Spleen (tissue), 11 donors: ENCODE measurements around the gene C10orf105. TPM values are rescaled to one million over a fixed set of nuclear protein-coding genes. Genes with fewer than 3 reads are reported as not detected.

ENCODE experiments used
- DNase-seq: peaks from one replicate; pipeline ENCODE4 v3.0.0-alpha.2; 2020
- H3K27ac ChIP-seq, 8 donors: fragments of 200-600 bp; sonication (generic) in 7 of 8; 1 replicate in 4 of 8; 2 replicates in 4 of 8; pipeline versions ENCODE4 v1.5.0 to v1.8.0; 2016 to 2021; ENCODE audit warnings: inconsistent platforms in 4 of 8, mild to moderate bottlenecking in 4 of 8, moderate library complexity in 1 of 8
- H3K27me3 ChIP-seq, 7 donors: fragments of 200-600 bp; sonication (generic) in 6 of 7; replicated peaks in 1 of 7; 1 replicate in 4 of 7; 2 replicates in 3 of 7; pipeline versions ENCODE4 v1.5.0 to v1.8.0; 2016 to 2021; ENCODE audit warnings: inconsistent platforms in 3 of 7, mild to moderate bottlenecking in 1 of 7
- H3K36me3 ChIP-seq, 6 donors: fragments of 200-600 bp; sonication (generic) in 5 of 6; 1 replicate in 4 of 6; 2 replicates in 2 of 6; pipeline versions ENCODE4 v1.5.0 to v1.8.0; 2016 to 2021; ENCODE audit warnings: inconsistent platforms in 2 of 6
- H3K4me1 ChIP-seq, 6 donors: fragments of 200-600 bp; sonication (generic) in 5 of 6; 1 replicate in 3 of 6; 2 replicates in 3 of 6; pipeline versions ENCODE4 v1.5.0 to v1.8.0; 2016 to 2021; ENCODE audit warnings: inconsistent platforms in 3 of 6
- H3K4me3 ChIP-seq, 8 donors: fragments of 200-600 bp; sonication (generic) in 7 of 8; 1 replicate in 4 of 8; 2 replicates in 4 of 8; pipeline versions ENCODE4 v1.5.0 to v1.8.0; 2016 to 2021; ENCODE audit warnings: inconsistent platforms in 4 of 8, mild to moderate bottlenecking in 4 of 8, moderate library complexity in 2 of 8
- H3K9me3 ChIP-seq, 8 donors: fragments of 200-600 bp; sonication (generic) in 7 of 8; 1 replicate in 4 of 8; 2 replicates in 4 of 8; pipeline versions ENCODE4 v1.5.0 to v1.8.0; 2016 to 2021; ENCODE audit warnings: inconsistent platforms in 4 of 8
- POLR2A ChIP-seq, 3 donors: fragments of 450-650 bp; IDR thresholded peaks; one replicate each; pipeline ENCODE4 v1.5.1; 2017; ENCODE audit warnings: antibody characterized with exemption in 3 of 3, mild to moderate bottlenecking in 1 of 3
- POLR2AphosphoS5 ChIP-seq, 3 donors: sonication (generic); formaldehyde crosslinking; IDR thresholded peaks; one replicate each; pipeline ENCODE4 v1.5.1; 2017; ENCODE audit warnings: antibody characterized with exemption in 3 of 3
- WGBS, 5 donors: extraction: QIAGEN DNeasy Blood & Tissue Kit in 3 of 5; methylation state at CpG; one replicate each; pipeline versions ENCODE4 v1.1.5 to v1.1.7; 2013 to 2018; 5-methylcytosine and 5-hydroxymethylcytosine counted together
- intact Hi-C: fragments of 100-400 bp; cut with DNase I; formaldehyde crosslinking; loops from one replicate; pipeline ENCODE4 v1.15.0; 2023; ENCODE audit warnings: low total_unique reads
- polyA plus RNA-seq, 3 donors: library from polyadenylated mRNA; stranded (reverse); fragments of 200-250 nt; gene quantifications; one replicate each; pipeline ENCODE4 v1.2.1, GENCODE V29; 2013
- total RNA-seq, 7 donors: library from RNA; depleted of rRNA in 3 of 7; stranded (reverse); fragments of >200 nt in 3 of 7; fragmentation: NEBNext Ultra II Directional in 4 of 7; extraction: Animal tissue kit (Norgen Biotek cat#: 25700) in 4 of 7; gene quantifications; one replicate each; pipeline versions ENCODE4 v1.1.0 to v1.2.1, GENCODE V29; 2016 to 2021
- TF ChIP-seq, protein P1 (sequence below), 11 experiments: fragments of 200-600 bp in 7 of 11; fragments of 450-650 bp in 4 of 11; sonication (generic) in 4 of 11; IDR thresholded peaks in 8 of 11; conservative IDR thresholded peaks in 3 of 11; 1 replicate in 7 of 11; 2 replicates in 4 of 11; pipeline versions ENCODE4 v1.4.0 to v1.8.0; 2016 to 2021; ENCODE audit warnings: antibody characterized with exemption in 11 of 11, inconsistent platforms in 4 of 11, mild to moderate bottlenecking in 1 of 11
- donor health status: healthy with polysubstance abuse.
- donor health status: DM: no; HTN: no; CAD: no; lungs with moderate emphysema.
- donor health status: DM: no; HTN: no; CAD: no.
- donor health status: Bipolar disorder and iron deficiency.
- donor health status: healthy.
- donor health status: DM: no; HTN: no; CAD: no.
- donor health status: DM: yes; HTN: yes; CAD: no.

Gene C10orf105
- total and polyA plus RNA-seq, 10 donors = 0.08 to 4.4 (median 2.6) TPM

DNA sequence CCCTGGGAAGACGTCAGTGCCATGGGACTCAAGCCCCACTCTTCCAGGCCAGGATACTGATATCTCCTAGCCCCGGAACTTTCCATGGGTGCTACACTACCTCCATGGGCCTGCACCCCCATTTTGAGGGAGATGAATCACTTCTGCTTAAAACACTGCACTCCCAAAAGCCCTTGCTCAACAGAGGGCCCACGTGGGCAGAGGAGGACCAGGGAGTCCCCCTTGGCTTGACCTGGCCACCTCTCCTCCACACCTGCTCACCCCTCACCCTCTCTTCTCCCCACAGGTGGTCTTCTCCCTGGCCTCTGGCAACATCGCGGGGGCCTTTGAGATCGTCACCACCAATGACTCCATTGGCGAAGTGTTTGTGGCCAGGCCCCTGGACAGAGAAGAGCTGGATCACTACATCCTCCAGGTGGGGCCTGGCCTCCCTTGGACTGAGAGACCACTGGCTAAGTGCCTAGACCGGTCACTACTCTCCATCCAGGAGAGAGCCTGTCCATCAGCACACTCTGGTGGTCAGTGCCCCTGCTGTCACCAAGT lies 19.9 kb upstream of the C10orf105 start:
- TF ChIP-seq, protein P1, sequence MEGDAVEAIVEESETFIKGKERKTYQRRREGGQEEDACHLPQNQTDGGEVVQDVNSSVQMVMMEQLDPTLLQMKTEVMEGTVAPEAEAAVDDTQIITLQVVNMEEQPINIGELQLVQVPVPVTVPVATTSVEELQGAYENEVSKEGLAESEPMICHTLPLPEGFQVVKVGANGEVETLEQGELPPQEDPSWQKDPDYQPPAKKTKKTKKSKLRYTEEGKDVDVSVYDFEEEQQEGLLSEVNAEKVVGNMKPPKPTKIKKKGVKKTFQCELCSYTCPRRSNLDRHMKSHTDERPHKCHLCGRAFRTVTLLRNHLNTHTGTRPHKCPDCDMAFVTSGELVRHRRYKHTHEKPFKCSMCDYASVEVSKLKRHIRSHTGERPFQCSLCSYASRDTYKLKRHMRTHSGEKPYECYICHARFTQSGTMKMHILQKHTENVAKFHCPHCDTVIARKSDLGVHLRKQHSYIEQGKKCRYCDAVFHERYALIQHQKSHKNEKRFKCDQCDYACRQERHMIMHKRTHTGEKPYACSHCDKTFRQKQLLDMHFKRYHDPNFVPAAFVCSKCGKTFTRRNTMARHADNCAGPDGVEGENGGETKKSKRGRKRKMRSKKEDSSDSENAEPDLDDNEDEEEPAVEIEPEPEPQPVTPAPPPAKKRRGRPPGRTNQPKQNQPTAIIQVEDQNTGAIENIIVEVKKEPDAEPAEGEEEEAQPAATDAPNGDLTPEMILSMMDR (IDR thresholded peaks at IDR 0.05 in 8 of 11, conservative IDR thresholded peaks at IDR 0.05 in 3 of 11) = no peak
- TF ChIP-seq POLR2A (IDR thresholded peaks at IDR 0.05) (no peak), POLR2AphosphoS5 (IDR thresholded peaks at IDR 0.05) (peak in 1 of 3 donors; percentile 7)
- H3K4me3 ChIP-seq = no peak overlapping the region
- peaks cover 43 to 100% (median 93%) of the 10 kb centered on the region in 6 donors for H3K4me1 ChIP-seq
- intact Hi-C loops = no loop called here
- peaks cover 0 to 5% (median 0%) of the 10 kb centered on the region in 8 donors for H3K9me3 ChIP-seq
- H3K27me3 ChIP-seq = no peaks in the 10 kb centered on the region
- peaks cover 0 to 5% (median 0%) of the 10 kb centered on the region in 6 donors for H3K36me3 ChIP-seq
- WGBS, 5 donors = 81 to 96% (median 91%) methylated on average over 6 to 8 of the region's 8 CpGs
- DNase-seq = peak; percentile 70
- peak overlapping the region in 5 of 8 donors; percentile 15 to 98 (median 95) for H3K27ac ChIP-seq

DNA sequence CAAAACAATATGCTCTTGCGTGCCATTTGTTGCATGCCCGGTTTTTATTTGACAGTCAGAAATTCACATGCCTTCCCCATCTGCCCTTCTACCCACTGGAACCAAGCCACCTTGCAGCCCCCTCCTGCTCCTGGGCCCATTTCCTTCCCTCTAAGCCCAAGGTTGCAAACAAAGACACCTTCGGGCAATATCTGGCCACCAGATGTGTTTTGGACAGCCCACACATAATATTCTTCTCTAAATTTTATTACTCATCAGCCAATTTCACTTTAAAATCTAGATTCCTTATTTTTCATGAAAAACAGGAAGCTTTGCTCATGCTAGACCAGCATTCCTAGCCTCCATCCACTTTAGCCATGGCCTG lies 18.2 kb upstream of the C10orf105 start:
- peaks cover 43 to 100% (median 90%) of the 10 kb centered on the region in 6 donors for H3K4me1 ChIP-seq
- peaks cover 0 to 5% (median 0%) of the 10 kb centered on the region in 8 donors for H3K9me3 ChIP-seq
- H3K27me3 ChIP-seq = no peaks in the 10 kb centered on the region
- TF ChIP-seq, protein P1 (IDR thresholded peaks at IDR 0.05 in 8 of 11, conservative IDR thresholded peaks at IDR 0.05 in 3 of 11) = no peak
- H3K36me3 ChIP-seq = peaks cover 0 to 5% (median 0%) of the 10 kb centered on the region in 6 donors
- intact Hi-C loops = no loop called here
- no peak for DNase-seq
- WGBS, 5 donors = 23 to 43% (median 30%) methylated on average over 3 of the region's 3 CpGs
- peak overlapping the region; percentile 1 to 98 (median 90) for H3K27ac ChIP-seq
- no peak overlapping the region for H3K4me3 ChIP-seq

- Histone ChIP-seq H3K36me3 (peaks cover 0 to 5% (median 0%) of the 10 kb centered on the region in 6 donors), H3K4me3 (peak overlapping the region in 1 of 8 donors; percentile 47), H3K4me1 (peaks cover 42 to 99% (median 89%) of the 10 kb centered on the region in 6 donors), H3K27ac (peak overlapping the region; percentile 81 to 98 (median 90)), H3K9me3 (no peaks in the 10 kb centered on the region), H3K27me3 (no peaks in the 10 kb centered on the region)
- TF ChIP-seq POLR2AphosphoS5 (IDR thresholded peaks at IDR 0.05) = no peak
- TF ChIP-seq, protein P1 (IDR thresholded peaks at IDR 0.05 in 8 of 11, conservative IDR thresholded peaks at IDR 0.05 in 3 of 11) = no peak
- no peak for TF ChIP-seq POLR2A (IDR thresholded peaks at IDR 0.05)
- 53 to 66% (median 58%) methylated on average over 12 of the region's 12 CpGs for WGBS, 5 donors
- DNase-seq = no peak
- intact Hi-C loops = no loop called here
Measured at GRCh38 chr10:71737001-71737833, 17.6 kb upstream of the C10orf105 start.

DNA sequence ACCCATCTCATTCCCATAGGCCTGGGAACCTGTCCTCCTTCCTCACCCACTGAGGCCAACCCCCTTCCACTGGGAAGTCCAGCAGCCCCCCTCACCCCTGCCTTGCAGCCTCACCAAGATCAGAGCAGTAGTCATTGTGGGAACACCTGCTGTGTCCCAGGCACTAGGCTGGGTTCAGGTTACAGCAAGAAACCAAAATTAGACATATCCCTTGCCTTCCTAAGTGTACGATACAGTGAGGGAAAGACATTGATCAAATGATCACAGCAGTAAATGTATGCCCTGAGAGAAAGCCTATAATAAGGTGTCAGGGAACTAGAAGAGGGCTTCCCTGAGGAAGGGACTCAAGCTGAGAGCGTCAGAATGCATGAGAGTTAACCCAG lies 17.0 kb upstream of the C10orf105 start:
- no peaks in the 10 kb centered on the region for H3K9me3 ChIP-seq
- TF ChIP-seq POLR2AphosphoS5 (IDR thresholded peaks at IDR 0.05) (no peak), POLR2A (IDR thresholded peaks at IDR 0.05) (no peak)
- TF ChIP-seq, protein P1 (IDR thresholded peaks at IDR 0.05 in 8 of 11, conservative IDR thresholded peaks at IDR 0.05 in 3 of 11) = no peak
- H3K27ac ChIP-seq = peak overlapping the region; percentile 81 to 98 (median 90)
- no peaks in the 10 kb centered on the region for H3K27me3 ChIP-seq
- no peak for DNase-seq
- peaks cover 40 to 99% (median 88%) of the 10 kb centered on the region in 6 donors for H3K4me1 ChIP-seq
- H3K4me3 ChIP-seq = peak overlapping the region in 1 of 8 donors; percentile 47
- H3K36me3 ChIP-seq = peaks cover 0 to under 1% (median 0%) of the 10 kb centered on the region in 6 donors
- WGBS, 5 donors = 60 to 75% (median 74%) methylated on average over 2 of the region's 2 CpGs
- intact Hi-C loops = no loop called here
